ENCODE data around the gene RABGAP1. TPM values are rescaled to one million over a fixed set of nuclear protein-coding genes. Genes with fewer than 3 reads are reported as not detected.
"Not testable (repeated sequence)": the region's sequence is repeated elsewhere in the genome, so short reads cannot be mapped to it uniquely, and the experiment has no call there.

Gene RABGAP1
- total RNA-seq: 10 to 100 TPM; 19.1 to 20.7 TPM

- ChIA-PET CTCF (interaction anchor here (1.0 to 1.9 kb wide), 3 partner anchors 9 to 17 kb away, joined by 3 to 9 read pairs (median 4); partner anchors contain the start of gene ZBTB26), POLR2A (interaction anchor here (0.5 to 3.0 kb wide), 9 partner anchors 10 to 698 kb away, joined by 3 to 23 read pairs (median 5); partner anchors contain the start of genes PDCL, RC3H2, ZBTB26 and ZBTB6)
Measured at GRCh38 chr9:122940749-122941581, at the start of gene RABGAP1. Gene RABGAP1, plus strand, starts transcription at chr9:122941020. Its CDS starts 16,040 bp downstream, at chr9:122957060.

DNA sequence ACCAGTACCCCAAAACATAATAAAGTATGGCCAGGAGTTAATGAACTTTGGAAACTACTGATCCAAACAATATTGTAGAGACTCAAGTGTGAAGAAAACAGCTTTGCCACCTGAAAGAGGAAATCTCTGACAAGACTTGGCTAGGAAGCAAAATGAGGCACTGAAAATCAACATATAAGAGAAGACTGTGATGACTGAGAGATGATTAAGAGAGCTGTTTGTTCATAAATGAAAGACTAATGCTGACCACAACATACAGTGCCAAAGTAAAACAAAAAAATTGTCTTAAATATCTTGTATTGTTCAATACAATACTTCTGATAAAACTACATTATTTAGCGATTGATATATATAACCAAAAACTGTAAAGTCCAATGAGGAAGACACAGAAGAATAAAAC is 42.9 kb upstream of the RABGAP1 start:
- CTCF ChIA-PET: interaction anchor here (0.6 kb wide), 1 partner anchor 631 kb away, joined by 3 read pairs; no protein-coding TSS in a partner anchor
- POLR2A ChIA-PET: interaction anchor here (0.6 to 1.4 kb wide), 2 partner anchors 15 to 33 kb away, joined by 3 read pairs; partner anchors contain the start of gene ZBTB26

- CTCF ChIA-PET: interaction anchor here (0.7 to 3.9 kb wide), 2 partner anchors 12 to 19 kb away, joined by 3 to 17 read pairs; partner anchors contain the start of gene ZBTB6
- POLR2A ChIA-PET: interaction anchor here (0.5 to 1.0 kb wide), 2 partner anchors 40 to 53 kb away, joined by 4 to 9 read pairs; partner anchors contain the start of gene RABGAP1
Measured at GRCh38 chr9:122900791-122901190, 40.0 kb upstream of the RABGAP1 start.

DNA sequence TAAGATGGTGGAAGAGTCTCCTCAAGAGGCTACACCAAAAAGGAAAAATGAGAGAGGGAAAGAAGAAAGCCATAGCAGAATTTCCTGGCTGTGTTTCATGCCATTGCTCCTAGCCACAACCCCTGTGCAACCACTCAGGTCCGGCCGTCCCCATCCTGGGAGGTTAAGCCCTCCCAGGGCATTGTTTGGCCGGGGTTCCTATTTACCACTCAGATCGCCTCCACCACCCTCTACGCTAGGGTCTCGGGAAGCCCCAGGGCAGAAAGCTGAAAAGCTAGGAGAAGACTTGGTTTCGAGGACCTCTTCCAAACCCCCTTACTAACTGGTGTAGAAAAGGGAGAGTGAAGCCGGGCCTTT is 36.4 kb upstream of the RABGAP1 start:
- CTCF ChIA-PET: no interaction called here
- POLR2A ChIA-PET: interaction anchor here (0.6 to 2.9 kb wide), 4 partner anchors 9 to 1510 kb away, joined by 3 to 13 read pairs (median 4); partner anchors contain the start of genes RABGAP1 and ZBTB6

- ChIA-PET CTCF (interaction anchor here (0.6 kb wide), 1 partner anchor 52 kb away, joined by 3 read pairs; no protein-coding TSS in a partner anchor), POLR2A (interaction anchor here (0.6 to 2.9 kb wide), 4 partner anchors 8 to 86 kb away, joined by 3 to 13 read pairs (median 4); partner anchors contain the start of genes RABGAP1, ZBTB26 and ZBTB6)
Measured at GRCh38 chr9:122904823-122905710, 35.8 kb upstream of the RABGAP1 start, which contains the start of gene RC3H2. Gene RC3H2, minus strand, starts transcription at chr9:122905359. Its CDS starts 7,850 bp downstream, at chr9:122897509.

GRCh38 chr9:122906122-122906521 is 34.7 kb upstream of the RABGAP1 start:
- CTCF ChIA-PET, POLR2A ChIA-PET: not testable (repeated sequence)

- ChIA-PET POLR2A (interaction anchor here (0.6 to 2.1 kb wide), 7 partner anchors 9 to 77 kb away, joined by 3 to 15 read pairs (median 3); partner anchors contain the start of genes RABGAP1, RC3H2 and ZBTB26), CTCF (interaction anchor here (0.7 to 3.1 kb wide), 5 partner anchors 10 to 84 kb away, joined by 3 to 17 read pairs (median 4); partner anchors contain the start of genes PDCL and ZBTB26)
Measured at GRCh38 chr9:122912671-122912963, 28.2 kb upstream of the RABGAP1 start.

DNA sequence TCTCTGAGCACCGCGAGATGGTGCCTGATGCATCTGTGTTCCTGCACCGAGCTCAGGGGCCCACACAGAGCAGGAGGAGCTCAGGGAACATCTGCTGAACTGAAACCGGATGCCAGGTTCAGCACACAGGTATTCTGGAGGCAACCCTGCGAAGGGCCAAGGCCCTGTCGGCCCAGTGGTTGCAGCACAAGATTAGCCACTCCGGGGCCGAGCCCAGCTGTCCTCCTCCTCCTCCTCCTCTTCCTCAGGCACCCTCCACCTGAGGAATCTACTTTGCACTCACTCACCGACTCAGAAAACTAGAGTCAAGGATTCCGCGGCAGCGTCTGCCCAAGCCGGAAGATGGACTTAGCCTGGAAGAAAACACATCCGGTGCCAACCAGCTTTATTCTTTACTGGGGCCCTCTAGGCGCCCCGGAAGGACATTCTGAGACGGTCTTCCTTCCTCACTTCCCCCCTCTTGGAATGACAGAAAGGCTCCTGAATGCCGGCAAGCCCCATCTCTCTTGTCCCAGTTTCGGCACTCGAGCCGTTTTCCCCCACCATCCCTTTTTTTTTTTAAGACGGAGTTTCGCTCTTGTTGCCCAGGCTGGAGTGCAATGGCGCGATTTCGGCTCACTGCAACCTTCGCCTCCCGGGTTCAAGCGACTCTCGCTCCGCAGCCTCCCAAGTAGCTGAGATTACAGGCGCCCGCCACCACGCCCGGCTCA is 27.7 kb upstream of the RABGAP1 start, which contains the start of gene ZBTB6:
ZBTB6 (minus strand) TSS at position 360 of the 710 bp plus-strand sequence. CDS start 1,251 bp downstream, outside the sequence.
- POLR2A ChIA-PET: interaction anchor here (0.6 to 2.1 kb wide), 7 partner anchors 9 to 76 kb away, joined by 3 to 15 read pairs (median 3); partner anchors contain the start of genes RABGAP1, RC3H2 and ZBTB26

GRCh38 chr9:122918310-122918709 is 22.5 kb upstream of the RABGAP1 start:
- ChIA-PET POLR2A (no interaction called here), CTCF (no interaction called here)

More for the DNA sequence above, 27.7 kb upstream of the RABGAP1 start, which contains the start of gene ZBTB6:
- CTCF ChIA-PET: interaction anchor here (0.7 to 3.1 kb wide), 5 partner anchors 11 to 85 kb away, joined by 3 to 17 read pairs (median 4); partner anchors contain the start of genes PDCL and ZBTB26

- ChIA-PET POLR2A (no interaction called here), CTCF (no interaction called here)
Measured at GRCh38 chr9:122922713-122923112, 18.1 kb upstream of the RABGAP1 start.

DNA sequence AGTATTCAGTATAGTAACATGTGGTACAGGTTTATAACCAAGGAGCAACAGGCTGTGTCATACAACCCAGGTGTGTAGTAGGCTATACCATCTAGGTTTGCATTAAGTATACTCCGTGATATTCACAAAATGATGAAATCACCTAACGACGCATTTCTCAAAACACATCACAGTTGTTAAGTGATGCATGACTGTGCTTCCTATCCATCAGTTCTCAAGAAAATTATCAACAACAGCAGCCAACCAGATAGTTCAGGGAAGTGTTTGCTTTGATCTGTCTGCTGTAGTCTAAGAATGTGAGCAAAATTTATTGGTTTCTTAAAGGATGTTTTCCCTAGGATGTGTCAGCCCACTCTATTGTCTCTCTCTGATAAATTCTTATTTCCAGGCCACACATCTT is 16.9 kb upstream of the RABGAP1 start:
- CTCF ChIA-PET: interaction anchor here (0.6 kb wide), 2 partner anchors 16 to 244 kb away, joined by 3 read pairs; no protein-coding TSS in a partner anchor
- POLR2A ChIA-PET: no interaction called here

GRCh38 chr9:122929796-122930354 is 10.9 kb upstream of the RABGAP1 start:
- ChIA-PET POLR2A (interaction anchor here (2.3 kb wide), 1 partner anchor 11 kb away, joined by 23 read pairs; the partner anchor contains the start of gene RABGAP1), CTCF (no interaction called here)

DNA sequence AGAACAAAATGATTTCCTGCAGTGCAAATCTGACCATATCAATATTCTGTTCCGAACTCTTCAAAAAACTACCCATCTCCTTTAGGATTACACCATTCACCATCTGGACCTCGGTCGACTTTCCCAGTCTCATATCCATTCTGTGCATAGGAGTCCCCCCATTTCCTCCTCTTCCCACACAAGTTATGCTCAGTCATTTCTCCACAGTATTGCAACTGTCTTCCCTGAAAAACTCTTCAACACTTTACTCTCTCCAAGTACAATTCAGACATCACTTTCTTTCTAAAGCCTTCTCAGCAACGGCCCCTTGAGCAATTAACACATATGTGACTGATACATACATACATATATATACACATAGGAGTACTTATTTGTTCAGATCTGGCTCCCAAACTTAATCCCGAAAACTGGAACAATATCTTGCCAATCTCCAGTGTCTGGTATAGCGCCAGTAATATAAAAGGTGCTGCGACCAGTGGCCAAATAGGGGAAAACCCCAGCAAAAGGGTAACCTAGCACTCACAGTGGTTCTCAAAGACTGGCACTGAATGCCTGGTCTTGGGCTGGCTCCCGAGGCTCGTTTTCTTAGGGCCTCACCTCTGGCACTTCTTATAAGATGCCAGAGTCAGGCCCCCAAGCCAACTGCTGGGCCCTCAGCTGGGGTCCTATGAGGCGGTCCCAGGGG is 10.1 kb upstream of the RABGAP1 start:
- ChIA-PET CTCF (interaction anchor here (1.4 to 2.2 kb wide), 2 partner anchors 10 to 18 kb away, joined by 9 read pairs; partner anchors contain the start of genes RABGAP1 and ZBTB6), POLR2A (interaction anchor here (0.8 to 2.3 kb wide), 4 partner anchors 10 to 33 kb away, joined by 3 to 23 read pairs (median 9); partner anchors contain the start of genes RABGAP1 and ZBTB6)

DNA sequence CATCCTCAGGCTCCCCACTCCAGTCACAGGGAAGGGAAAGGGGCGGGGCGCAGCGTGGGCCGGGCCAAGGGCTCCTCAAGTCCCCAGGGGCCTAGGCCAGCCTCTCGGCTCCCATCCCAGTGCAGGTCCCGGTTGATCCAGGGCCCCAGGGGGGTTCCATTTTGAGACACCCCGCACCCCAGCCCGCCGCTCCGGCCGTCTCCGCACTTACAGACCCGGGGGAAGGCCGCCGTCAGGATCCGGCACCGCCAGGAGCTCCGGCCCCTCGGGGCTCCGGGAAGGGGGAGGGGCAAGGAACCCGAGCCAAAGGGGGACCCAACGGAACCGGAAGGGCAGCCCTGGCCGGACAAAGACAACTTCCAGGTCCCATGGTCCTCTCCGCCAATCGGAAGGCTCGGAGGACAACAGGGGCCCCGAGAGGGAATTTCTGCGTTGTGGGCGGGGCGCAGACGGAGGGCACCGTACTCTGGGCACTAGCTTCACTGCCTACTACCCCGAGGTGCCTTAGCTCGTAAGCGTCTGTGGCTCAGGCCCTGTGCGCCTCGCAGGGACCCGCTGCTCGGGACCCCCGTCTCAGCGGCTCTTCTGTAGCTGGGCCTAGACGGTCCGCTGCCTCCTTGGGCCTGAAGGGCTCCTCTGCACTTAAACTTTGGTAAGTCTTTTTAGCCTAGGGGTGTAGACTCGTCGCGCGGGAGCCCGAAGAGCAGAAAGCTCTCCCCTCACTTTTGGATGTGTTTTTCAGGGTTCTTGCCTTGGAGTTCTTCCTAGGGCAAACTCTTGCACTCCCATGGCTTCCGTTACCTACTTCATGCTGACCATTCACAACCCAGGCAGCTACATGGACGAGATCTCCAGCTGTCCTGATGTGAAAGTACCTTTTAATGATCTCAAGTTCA is 9.3 kb upstream of the RABGAP1 start, which contains the start of gene ZBTB26:
ZBTB26 (minus strand) TSS at position 287 of the 896 bp plus-strand sequence. CDS start 11,578 bp downstream, outside the sequence.
- CTCF ChIA-PET: interaction anchor here (0.8 to 2.2 kb wide), 4 partner anchors 9 to 26 kb away, joined by 3 to 9 read pairs (median 6); partner anchors contain the start of genes RABGAP1 and ZBTB6
- POLR2A ChIA-PET: interaction anchor here (0.8 to 2.3 kb wide), 6 partner anchors 9 to 33 kb away, joined by 3 to 23 read pairs (median 4); partner anchors contain the start of genes RABGAP1, RC3H2 and ZBTB6

DNA sequence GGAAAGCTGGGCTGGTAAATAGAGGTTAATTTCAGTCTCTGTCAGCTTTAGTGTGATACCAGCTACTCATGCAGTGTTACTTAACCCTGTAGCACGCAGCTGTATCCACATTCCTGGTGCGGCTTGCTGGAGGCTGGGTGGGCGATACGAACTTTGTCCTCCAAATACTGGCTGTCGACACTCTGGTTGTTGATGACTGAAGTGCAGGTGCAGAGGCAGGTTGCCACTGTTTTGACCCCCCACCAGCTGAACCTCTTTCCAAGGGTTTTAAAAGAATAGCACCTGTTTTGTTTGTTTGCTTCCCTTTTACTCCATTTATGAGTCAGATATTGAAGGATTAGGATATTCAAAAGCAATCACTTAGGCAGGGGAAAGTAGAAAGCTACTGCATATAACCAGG is 4.4 kb upstream of the RABGAP1 start:
- ChIA-PET POLR2A (no interaction called here), CTCF (no interaction called here)

- POLR2A ChIA-PET: no interaction called here
- CTCF ChIA-PET: no interaction called here
Measured at GRCh38 chr9:122936883-122937282, 3.9 kb upstream of the RABGAP1 start.
